Osteocyte (in vitro differentiated cells): ENCODE data around the gene FBXL16. TPM values are rescaled to one million over a fixed set of nuclear protein-coding genes. Genes with fewer than 3 reads are reported as not detected.

ENCODE experiments used
- DNase-seq: peaks from one replicate; pipeline ENCODE4 v3.0.0; 2021; ENCODE audit warnings: mixed read lengths; ENCODE audit not compliant: unreplicated experiment; ENCODE audit errors: extremely low spot score
- H3K27ac Mint-ChIP-seq: one replicate; pipeline ENCODE4 v1.8.0; 2021; ENCODE audit warnings: mild to moderate bottlenecking, mixed read lengths; ENCODE audit not compliant: unreplicated experiment
- H3K27me3 Mint-ChIP-seq: one replicate; pipeline ENCODE4 v1.8.0; 2021; ENCODE audit warnings: mixed read lengths; ENCODE audit not compliant: unreplicated experiment
- H3K36me3 Mint-ChIP-seq: one replicate; pipeline ENCODE4 v1.8.0; 2021; ENCODE audit warnings: mixed read lengths; ENCODE audit not compliant: unreplicated experiment
- H3K4me1 Mint-ChIP-seq: one replicate; pipeline ENCODE4 v1.8.0; 2021; ENCODE audit warnings: mixed read lengths; ENCODE audit not compliant: unreplicated experiment
- H3K4me3 Mint-ChIP-seq: one replicate; pipeline ENCODE4 v1.8.0; 2021; ENCODE audit warnings: mild to moderate bottlenecking, moderate library complexity, mixed read lengths; ENCODE audit not compliant: unreplicated experiment
- H3K9me3 Mint-ChIP-seq: one replicate; pipeline ENCODE4 v1.8.0; 2021; ENCODE audit warnings: mixed read lengths; ENCODE audit not compliant: unreplicated experiment
- total RNA-seq: library from RNA; stranded (reverse); gene quantifications from 2 replicates; pipeline ENCODE4 v1.2.1, GENCODE V29; 2021
- TF ChIP-seq, protein P1 (sequence below): fragments of 200-600 bp; sonication (generic); IDR thresholded peaks from 2 replicates; pipeline ENCODE4 v1.5.0; 2021; ENCODE audit warnings: antibody characterized with exemption, mild to moderate bottlenecking, moderate library complexity

FBXL16 gene
- total RNA-seq, 1 donor from 2014 or later = 0.32 TPM

DNA sequence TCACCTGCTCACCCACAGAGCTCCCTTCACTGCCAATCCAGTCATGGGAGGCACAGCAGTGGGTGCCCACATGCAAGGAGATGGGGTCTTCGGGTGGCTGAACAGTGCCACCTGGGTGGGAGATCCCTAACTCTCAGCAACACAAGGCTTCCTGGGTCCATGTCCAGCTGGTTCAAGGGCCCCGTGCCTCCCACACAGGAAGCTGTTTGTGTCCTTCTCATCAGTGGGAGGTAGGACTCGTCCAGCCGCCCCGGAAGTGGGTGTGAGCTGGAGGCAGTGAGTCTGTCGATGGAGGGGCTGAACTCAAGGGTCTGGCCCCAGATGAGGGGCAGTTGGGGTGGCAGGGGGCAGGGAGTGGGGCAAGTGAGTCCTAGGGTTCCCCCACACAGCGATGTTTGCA is 1.6 kb downstream of the FBXL16 start:
- TF ChIP-seq, protein P1, sequence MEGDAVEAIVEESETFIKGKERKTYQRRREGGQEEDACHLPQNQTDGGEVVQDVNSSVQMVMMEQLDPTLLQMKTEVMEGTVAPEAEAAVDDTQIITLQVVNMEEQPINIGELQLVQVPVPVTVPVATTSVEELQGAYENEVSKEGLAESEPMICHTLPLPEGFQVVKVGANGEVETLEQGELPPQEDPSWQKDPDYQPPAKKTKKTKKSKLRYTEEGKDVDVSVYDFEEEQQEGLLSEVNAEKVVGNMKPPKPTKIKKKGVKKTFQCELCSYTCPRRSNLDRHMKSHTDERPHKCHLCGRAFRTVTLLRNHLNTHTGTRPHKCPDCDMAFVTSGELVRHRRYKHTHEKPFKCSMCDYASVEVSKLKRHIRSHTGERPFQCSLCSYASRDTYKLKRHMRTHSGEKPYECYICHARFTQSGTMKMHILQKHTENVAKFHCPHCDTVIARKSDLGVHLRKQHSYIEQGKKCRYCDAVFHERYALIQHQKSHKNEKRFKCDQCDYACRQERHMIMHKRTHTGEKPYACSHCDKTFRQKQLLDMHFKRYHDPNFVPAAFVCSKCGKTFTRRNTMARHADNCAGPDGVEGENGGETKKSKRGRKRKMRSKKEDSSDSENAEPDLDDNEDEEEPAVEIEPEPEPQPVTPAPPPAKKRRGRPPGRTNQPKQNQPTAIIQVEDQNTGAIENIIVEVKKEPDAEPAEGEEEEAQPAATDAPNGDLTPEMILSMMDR = no peak
- no peaks in the 10 kb centered on the region for H3K36me3 Mint-ChIP-seq
- H3K27me3 Mint-ChIP-seq = peaks cover 45% of the 10 kb centered on the region
- H3K27ac Mint-ChIP-seq = no peak overlapping the region
- H3K4me3 Mint-ChIP-seq = no peak overlapping the region
- peaks cover 10% of the 10 kb centered on the region for H3K4me1 Mint-ChIP-seq
- DNase-seq = no peak
- no peaks in the 10 kb centered on the region for H3K9me3 Mint-ChIP-seq

DNA sequence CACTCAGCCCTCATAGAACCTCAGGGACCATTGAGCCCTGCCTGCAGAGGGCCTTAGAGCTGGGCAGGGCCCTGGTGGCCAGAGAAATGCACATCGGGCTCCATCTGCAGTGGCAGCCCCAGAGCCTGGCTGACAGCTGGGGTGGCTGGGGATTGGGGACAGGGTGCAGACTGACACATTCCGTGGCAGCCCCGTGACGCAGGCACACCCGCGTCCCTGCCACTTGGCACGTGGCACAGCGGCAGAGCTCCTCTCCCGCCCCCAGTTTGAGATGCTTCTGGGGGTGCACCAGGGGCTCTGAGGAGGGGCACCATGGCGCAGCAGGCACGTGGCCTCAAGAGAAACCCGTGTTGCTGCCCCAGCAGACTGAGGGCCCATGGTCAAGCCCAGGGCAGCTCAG is 2.2 kb downstream of the FBXL16 start:
- H3K36me3 Mint-ChIP-seq = no peaks in the 10 kb centered on the region
- H3K9me3 Mint-ChIP-seq = no peaks in the 10 kb centered on the region
- DNase-seq = no peak
- H3K27ac Mint-ChIP-seq = no peak overlapping the region
- H3K4me3 Mint-ChIP-seq = no peak overlapping the region
- H3K27me3 Mint-ChIP-seq = peaks cover 43% of the 10 kb centered on the region
- peaks cover 10% of the 10 kb centered on the region for H3K4me1 Mint-ChIP-seq
- TF ChIP-seq, protein P1 = no peak

DNA sequence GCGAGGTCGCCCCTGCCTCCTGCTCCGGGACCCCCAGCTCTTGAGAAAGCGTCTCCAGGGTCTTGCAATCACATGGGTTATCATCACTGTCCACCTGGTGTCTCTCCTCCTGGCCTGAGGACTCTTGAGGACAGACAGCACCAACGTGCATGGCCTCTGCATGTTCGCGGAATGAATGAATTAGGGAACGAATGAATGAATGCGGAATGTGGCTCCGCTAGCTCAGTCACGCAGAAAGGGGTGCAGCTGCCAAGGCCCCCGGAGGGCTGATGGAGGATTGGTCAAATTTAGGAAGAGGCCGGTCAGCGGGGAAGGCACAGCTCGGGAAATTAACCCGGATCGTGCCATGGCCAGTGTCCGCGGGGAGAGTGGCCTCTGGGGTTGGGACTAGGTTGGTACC is 3.3 kb downstream of the FBXL16 start:
- Mint-ChIP-seq H3K27me3 (peaks cover 38% of the 10 kb centered on the region), H3K4me3 (no peak overlapping the region), H3K27ac (no peak overlapping the region), H3K9me3 (no peaks in the 10 kb centered on the region), H3K4me1 (peaks cover 8% of the 10 kb centered on the region), H3K36me3 (no peaks in the 10 kb centered on the region)
- no peak for DNase-seq
- TF ChIP-seq, protein P1 = no peak

DNA sequence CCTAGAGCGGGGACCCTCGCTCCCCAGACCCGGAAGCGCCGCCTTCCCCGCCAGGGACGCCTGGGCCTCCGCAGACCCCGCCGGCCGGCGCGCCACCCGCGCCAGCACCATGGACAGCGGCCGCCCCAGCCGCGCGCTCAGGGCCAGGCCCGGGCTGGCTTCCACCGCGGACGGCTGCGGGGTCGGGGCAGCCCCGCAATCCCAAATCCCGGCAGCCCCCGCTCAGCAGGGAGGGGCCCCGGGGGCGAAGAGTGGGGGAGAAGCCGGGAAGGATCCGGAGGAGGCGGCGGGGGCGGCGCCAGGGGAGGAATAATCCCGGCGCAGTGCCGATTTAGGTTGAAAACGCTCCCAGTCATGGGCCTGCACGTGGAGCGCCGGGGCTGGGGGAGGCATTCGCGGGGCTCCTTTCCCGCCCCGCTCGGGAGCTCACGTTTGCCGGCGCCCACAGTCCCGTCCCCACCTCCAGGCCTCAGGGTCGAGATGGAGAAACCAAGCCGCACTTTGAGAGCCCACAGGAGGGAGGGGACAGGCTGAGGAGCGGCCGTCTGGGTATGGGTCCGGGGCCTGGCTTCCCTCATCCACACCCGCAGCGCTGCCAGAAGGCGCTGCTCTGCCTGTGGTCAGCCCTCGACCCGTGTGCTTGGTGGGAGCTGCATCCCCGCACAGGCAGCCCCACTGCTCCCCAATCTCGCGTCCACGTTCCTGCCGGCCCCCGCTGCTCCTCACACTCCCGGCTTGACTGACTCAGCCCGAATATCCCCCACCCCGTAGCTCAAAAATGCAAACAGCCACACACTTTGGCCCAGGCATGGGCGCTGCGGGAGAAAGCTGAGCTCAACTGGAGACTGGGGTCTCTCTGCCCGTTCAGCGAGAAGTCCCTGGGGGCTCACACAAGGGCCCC is 4.7 kb downstream of the FBXL16 start:
- no peaks in the 10 kb centered on the region for H3K36me3 Mint-ChIP-seq
- no peaks in the 10 kb centered on the region for H3K9me3 Mint-ChIP-seq
- no peak for DNase-seq
- TF ChIP-seq, protein P1 = no peak
- peaks cover 34% of the 10 kb centered on the region for H3K27me3 Mint-ChIP-seq
- H3K27ac Mint-ChIP-seq = no peak overlapping the region
- no peak overlapping the region for H3K4me3 Mint-ChIP-seq
- H3K4me1 Mint-ChIP-seq = no peaks in the 10 kb centered on the region

DNA sequence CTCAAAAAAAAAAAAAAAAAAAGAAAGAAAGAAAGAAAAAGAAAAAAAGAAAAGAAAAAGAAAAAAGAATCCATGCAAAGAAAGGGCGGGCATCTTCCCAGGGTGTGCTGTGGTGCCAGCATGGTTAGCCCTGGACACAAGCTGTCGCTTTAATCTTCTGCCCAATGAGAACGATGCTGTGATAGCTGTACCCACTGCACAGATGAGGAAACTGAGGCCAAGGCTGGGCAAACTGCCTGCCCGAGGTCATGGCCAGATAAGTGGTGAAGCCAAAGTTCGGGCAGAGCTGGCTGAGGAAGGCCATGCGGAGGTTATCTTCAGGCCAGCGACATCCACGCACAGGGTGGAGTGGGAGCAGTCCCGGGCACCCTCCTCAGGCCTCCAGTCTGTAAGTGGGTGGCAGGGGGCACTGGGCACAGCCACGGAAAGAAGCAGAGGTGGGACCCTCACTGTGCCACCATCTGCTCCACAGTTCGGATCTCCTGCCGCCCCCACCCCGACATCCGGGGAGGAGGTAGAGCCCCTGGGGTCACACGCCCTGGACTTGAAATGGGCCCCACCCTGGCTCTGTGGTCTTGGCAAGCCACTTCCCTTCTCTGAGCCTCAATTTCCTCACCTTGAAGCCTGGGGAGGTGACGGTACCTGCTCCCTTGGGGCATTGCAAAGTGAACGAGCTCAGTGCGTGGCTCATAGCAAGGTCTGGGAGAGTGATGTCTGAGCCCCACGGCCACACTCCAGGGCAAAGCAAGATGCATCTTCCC is 6.5 kb downstream of the FBXL16 start:
- Mint-ChIP-seq H3K4me3 (no peak overlapping the region), H3K27me3 (peaks cover 38% of the 10 kb centered on the region), H3K36me3 (no peaks in the 10 kb centered on the region), H3K4me1 (no peaks in the 10 kb centered on the region), H3K27ac (no peak overlapping the region), H3K9me3 (no peaks in the 10 kb centered on the region)
- TF ChIP-seq, protein P1 = no peak
- no peak for DNase-seq
